Measurements from ENCODE around the gene COL7A1. TPM values are rescaled to one million over a fixed set of nuclear protein-coding genes. Genes with fewer than 3 reads are reported as not detected.

COL7A1 gene
- total RNA-seq, 1 donor from 2014 or later: 22.2 TPM

DNA sequence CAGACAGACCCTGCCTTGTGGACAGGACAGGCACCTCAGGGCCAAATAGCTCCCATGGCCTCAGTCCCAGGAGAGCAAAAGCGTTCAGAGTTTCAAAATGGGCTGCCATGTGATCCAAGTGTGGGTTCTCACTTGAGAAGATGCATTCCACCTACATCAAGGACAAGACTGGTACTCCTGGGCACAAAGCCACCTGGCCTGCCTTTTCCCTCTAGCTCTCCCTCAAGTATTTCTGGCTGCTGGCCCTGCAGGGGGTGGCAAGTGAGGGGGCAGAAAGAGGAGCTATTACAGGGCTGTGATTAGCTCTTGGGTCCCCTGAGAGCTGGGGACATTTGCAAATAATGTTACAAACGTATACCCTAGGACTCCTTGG lies 6.5 kb upstream of the COL7A1 start:
- no peak for DNase-seq (ENCODE audit: low spot score in 2 of 2)
- Histone ChIP-seq H3K9me3 (no peaks in the 10 kb centered on the region), H3K4me1 (peaks cover 17 to 30% of the 10 kb centered on the region in 2 donors), H3K36me3 (peaks cover 70 to 82% of the 10 kb centered on the region in 2 donors), H3K27ac (peak overlapping the region; percentile 29 to 94), H3K4me3 (no peak overlapping the region), H3K27me3 (no peaks in the 10 kb centered on the region)
- intact Hi-C loops (cut with DNase I): no loop called here
- TF ChIP-seq, protein P1, sequence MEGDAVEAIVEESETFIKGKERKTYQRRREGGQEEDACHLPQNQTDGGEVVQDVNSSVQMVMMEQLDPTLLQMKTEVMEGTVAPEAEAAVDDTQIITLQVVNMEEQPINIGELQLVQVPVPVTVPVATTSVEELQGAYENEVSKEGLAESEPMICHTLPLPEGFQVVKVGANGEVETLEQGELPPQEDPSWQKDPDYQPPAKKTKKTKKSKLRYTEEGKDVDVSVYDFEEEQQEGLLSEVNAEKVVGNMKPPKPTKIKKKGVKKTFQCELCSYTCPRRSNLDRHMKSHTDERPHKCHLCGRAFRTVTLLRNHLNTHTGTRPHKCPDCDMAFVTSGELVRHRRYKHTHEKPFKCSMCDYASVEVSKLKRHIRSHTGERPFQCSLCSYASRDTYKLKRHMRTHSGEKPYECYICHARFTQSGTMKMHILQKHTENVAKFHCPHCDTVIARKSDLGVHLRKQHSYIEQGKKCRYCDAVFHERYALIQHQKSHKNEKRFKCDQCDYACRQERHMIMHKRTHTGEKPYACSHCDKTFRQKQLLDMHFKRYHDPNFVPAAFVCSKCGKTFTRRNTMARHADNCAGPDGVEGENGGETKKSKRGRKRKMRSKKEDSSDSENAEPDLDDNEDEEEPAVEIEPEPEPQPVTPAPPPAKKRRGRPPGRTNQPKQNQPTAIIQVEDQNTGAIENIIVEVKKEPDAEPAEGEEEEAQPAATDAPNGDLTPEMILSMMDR (IDR thresholded peaks at IDR 0.05): no peak

DNA sequence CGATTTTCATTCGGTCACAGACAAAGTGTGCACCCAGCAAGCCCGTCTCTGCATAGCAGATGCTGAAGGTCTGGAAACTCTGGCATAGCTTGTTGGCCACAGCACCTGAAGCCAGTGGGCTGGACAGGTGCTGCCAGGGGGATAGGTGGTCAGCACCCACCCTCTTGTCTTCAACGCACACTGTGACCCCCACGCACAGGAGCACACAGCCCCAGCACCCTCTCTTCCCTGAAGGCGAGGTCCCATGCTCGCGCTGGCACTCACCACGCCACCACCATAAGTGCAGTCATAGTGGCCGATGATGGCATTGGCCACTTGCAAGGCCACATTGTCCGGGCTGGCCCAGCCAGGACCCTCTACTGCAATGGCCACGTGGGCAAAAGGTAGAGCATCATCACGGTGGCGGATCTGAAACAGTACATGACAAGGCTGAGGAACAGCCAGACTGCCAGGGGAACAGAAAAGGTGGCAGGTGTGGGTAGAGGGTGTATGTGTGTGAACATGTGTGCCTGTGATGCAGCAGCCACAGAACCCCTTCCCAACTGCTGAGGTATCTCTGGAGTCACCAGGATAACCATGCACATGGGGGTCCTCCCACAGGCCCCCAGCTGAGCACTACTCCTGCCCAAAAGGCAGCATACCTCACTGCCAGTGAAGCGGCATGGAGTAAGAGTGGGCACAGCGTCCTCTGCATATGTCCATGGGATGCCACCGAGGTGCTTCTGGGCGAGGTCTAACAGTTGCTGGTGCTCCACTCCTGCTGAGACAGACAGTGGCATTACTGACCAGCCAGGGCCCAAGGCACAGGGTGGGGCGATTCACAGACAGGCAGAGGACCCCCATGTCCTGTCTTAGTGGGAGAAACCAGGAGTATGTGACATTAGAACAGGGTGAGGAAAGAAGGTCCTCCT lies 5.8 kb upstream of the COL7A1 start:
- intact Hi-C loops (cut with DNase I): no loop called here

DNA sequence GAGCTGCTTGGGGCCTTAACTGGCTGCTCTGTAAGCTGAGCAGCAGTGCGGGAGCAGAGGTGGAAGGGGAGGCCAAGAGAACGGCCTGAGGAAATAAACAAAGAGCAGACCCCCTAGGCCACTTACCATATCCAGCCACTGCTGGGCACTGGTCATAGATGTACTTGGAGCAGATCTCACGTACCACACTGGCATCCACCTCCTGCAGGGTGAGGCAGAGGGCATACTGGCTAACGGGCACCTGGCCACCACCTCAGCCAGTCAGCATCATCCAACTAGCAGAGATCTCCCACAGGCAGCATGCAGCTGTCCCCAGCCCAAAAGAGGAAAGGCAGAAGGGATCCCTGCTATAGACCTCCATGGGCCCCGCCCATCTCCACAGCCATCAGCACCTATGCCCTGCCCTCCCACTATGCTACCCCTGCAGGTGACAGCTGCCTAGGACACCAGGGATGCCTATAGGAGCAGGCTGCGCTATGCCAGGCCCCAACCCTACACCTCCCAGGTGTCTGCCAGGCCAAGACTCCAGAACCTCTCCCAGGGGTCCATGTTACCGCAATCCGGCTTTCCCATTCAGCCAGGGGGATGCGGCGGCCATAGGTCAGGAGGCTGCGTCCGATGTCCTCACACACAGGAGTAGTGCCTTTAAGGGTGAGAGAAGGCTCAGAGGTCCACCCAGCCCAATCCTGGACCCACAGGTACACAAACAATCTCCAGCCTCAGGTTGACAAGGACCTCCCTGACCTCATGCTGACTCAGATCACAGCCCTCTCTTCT lies 4.6 kb upstream of the COL7A1 start:
- peaks cover 57 to 66% of the 10 kb centered on the region in 2 donors for H3K36me3 ChIP-seq
- intact Hi-C loops (cut with DNase I): loop anchor here (5.0 kb wide), 1 partner anchor 38 kb away; the partner anchor contains the start of gene SLC26A6
- TF ChIP-seq, protein P1 (IDR thresholded peaks at IDR 0.05): no peak
- no peaks in the 10 kb centered on the region for H3K9me3 ChIP-seq
- peaks cover 24 to 46% of the 10 kb centered on the region in 2 donors for H3K4me1 ChIP-seq
- H3K27ac ChIP-seq: peak overlapping the region; percentile 94 to 95
- DNase-seq (ENCODE audit: low spot score in 2 of 2): no peak
- peak overlapping the region in 1 of 2 donors; percentile 34 for H3K4me3 ChIP-seq
- H3K27me3 ChIP-seq: no peaks in the 10 kb centered on the region

More for the DNA sequence above, 5.8 kb upstream of the COL7A1 start:
- no peak for DNase-seq (ENCODE audit: low spot score in 2 of 2)
- H3K4me3 ChIP-seq: no peak overlapping the region
- H3K36me3 ChIP-seq: peaks cover 70 to 78% of the 10 kb centered on the region in 2 donors
- TF ChIP-seq, protein P1 (IDR thresholded peaks at IDR 0.05): no peak
- peaks cover 19 to 34% of the 10 kb centered on the region in 2 donors for H3K4me1 ChIP-seq
- no peaks in the 10 kb centered on the region for H3K27me3 ChIP-seq
- peak overlapping the region; percentile 94 to 95 for H3K27ac ChIP-seq
- no peaks in the 10 kb centered on the region for H3K9me3 ChIP-seq

DNA sequence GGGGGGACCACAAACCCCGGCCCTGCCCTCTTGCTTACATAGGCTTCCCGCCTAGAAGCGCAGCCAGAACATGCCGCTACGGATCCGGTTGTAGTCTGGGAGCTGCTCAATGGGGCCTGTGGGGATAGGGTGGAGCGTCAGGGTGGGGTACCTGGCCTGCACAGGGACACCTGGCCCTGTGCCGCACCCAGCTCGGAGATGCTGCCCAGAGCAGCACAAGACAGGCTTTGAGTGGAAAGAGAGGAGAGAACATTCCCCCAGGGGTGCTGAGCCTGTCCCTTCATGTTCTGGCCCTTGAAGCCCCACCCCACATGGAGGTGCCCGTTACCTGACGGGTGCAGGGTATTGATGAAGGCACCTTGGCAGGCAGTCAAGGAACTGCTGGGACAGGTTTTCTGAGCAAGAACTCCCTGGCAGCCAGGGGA lies 4.0 kb upstream of the COL7A1 start:
- intact Hi-C loops (cut with DNase I): loop anchor here (5.0 kb wide), 1 partner anchor 38 kb away; the partner anchor contains the start of gene SLC26A6
- TF ChIP-seq, protein P1 (IDR thresholded peaks at IDR 0.05): no peak
- Histone ChIP-seq H3K4me1 (peaks cover 24 to 50% of the 10 kb centered on the region in 2 donors), H3K27ac (peak overlapping the region; percentile 94 to 95), H3K9me3 (no peaks in the 10 kb centered on the region), H3K36me3 (peaks cover 51 to 60% of the 10 kb centered on the region in 2 donors), H3K4me3 (peak overlapping the region in 1 of 2 donors; percentile 34), H3K27me3 (no peaks in the 10 kb centered on the region)
- DNase-seq (ENCODE audit: low spot score in 2 of 2): no peak

DNA sequence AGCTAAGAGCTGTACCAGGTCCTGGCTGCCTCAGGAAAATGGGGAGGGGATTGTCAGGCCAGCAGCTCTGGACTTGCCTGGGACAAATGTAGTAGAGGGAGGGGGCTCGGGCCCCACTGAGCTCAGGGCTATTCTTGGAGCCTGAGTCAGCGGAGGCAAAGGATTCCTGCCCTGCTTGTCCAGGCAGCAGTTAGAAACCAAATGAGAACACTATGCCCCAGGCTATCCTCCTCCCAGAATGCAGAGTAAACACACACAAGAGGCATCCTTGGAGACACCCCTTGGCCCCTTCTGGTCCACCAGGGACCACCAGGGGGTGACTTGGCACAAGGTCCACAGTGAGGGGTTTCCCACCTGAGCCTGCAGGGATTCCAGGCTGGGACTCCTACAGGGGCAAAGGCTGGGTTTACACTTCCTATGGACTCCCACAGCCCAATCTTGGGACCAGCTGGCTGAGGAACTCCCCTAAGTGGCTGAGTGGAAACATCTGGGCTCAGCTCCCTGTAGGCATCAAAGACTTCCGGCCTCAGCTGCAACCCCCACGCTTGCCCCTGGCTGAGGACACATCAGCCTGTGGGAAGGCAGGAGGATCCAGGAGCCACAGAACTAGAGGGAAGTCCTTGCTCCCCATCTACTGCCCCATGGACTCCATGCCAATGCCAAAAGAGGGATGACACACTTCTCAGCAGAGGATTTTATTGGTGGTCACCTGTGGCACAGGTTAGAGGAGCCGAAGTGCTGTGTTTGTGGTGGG lies 3.4 kb upstream of the COL7A1 start:
- Histone ChIP-seq H3K4me3 (peak overlapping the region in 1 of 2 donors; percentile 34), H3K36me3 (peaks cover 45 to 54% of the 10 kb centered on the region in 2 donors), H3K9me3 (no peaks in the 10 kb centered on the region), H3K27ac (peak overlapping the region; percentile 94 to 95), H3K4me1 (peaks cover 24 to 50% of the 10 kb centered on the region in 2 donors), H3K27me3 (no peaks in the 10 kb centered on the region)
- peak; percentile 69 to 92 for DNase-seq (ENCODE audit: low spot score in 2 of 2)
- intact Hi-C loops (cut with DNase I): loop anchor here (5.0 kb wide), 1 partner anchor 39 kb away; the partner anchor contains the start of gene SLC26A6
- TF ChIP-seq, protein P1 (IDR thresholded peaks at IDR 0.05): no peak
